Measurements from ENCODE around the gene ATP8A1.

ATP8A1 gene

DNA sequence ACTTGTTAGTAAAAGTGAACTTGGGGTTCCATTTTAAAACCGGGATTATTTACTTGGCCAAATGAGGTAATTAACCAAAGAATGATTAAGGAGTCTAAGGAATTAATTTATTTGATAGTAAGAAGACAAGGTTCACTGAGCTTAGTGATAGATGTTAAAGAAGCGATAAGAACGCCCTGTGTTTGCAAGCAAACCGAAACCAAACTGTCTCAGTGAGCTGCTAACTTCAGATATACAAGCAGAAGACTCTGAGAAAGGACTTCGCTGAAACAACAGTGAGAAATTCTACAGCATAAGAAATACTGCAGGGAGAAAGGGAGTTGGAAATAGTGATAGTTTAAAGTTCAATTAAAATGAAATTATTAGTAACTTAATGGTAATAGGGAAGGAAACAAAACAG is 297.2 kb downstream of the ATP8A1 start:
- DNase-seq, result no peak
